ENCODE results near the gene EFEMP1. TPM values are rescaled to one million over a fixed set of nuclear protein-coding genes. Genes with fewer than 3 reads are reported as not detected.

Gene EFEMP1
- total RNA-seq, 1 experiment from 2014 or later = 0.34 TPM

DNA sequence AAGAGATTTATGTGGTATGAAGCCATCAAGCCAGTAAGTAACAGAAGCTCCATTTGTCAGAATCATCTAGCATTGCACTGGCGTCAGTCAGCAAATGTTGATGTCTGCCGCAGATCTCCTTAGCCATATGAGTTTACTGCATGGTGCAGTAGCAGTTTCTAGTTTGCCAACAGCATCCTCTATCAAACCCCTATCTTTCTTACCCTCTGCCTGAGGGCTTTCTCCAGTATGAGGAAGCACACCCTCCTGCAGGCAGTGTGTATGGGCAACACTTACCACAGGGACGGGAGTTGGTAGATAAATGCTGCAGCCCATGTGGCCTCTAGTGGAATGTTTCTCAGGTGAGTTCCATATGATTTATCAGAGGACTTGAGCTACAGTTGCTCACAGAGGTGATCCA lies 63.7 kb downstream of the EFEMP1 start:
- ATAC-seq (no peak), DNase-seq (ENCODE audit: low read depth, low spot score) (no peak)
- no peaks in the 10 kb centered on the region for H3K36me3 ChIP-seq (ENCODE audit: control insufficient read depth in 1 of 2, insufficient read depth in 2 of 2, low read length in 2 of 2)
- no peaks in the 10 kb centered on the region for H3K9me2 ChIP-seq (ENCODE audit: insufficient read depth)
- 0 out of 4 replicates have a peak, but pooled peaks cover 0 to 2% of the 10 kb centered on the region in 2 experiments for H3K4me1 ChIP-seq (ENCODE audit: control insufficient read depth in 1 of 2, insufficient read depth in 2 of 2, low read length in 2 of 2)
- no peaks in the 10 kb centered on the region for H3K27me3 ChIP-seq (ENCODE audit: insufficient read depth, low read length)
- CTCF ChIA-PET = no interaction called here
- TF ChIP-seq, protein P1, sequence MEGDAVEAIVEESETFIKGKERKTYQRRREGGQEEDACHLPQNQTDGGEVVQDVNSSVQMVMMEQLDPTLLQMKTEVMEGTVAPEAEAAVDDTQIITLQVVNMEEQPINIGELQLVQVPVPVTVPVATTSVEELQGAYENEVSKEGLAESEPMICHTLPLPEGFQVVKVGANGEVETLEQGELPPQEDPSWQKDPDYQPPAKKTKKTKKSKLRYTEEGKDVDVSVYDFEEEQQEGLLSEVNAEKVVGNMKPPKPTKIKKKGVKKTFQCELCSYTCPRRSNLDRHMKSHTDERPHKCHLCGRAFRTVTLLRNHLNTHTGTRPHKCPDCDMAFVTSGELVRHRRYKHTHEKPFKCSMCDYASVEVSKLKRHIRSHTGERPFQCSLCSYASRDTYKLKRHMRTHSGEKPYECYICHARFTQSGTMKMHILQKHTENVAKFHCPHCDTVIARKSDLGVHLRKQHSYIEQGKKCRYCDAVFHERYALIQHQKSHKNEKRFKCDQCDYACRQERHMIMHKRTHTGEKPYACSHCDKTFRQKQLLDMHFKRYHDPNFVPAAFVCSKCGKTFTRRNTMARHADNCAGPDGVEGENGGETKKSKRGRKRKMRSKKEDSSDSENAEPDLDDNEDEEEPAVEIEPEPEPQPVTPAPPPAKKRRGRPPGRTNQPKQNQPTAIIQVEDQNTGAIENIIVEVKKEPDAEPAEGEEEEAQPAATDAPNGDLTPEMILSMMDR (IDR thresholded peaks at IDR 0.05 in 2 of 3, conservative IDR thresholded peaks at IDR 0.05 in 1 of 3; ENCODE audit: borderline replicate concordance in 1 of 3, insufficient read depth in 1 of 3, low read depth in 2 of 3, low read length in 2 of 3) = no peak
- no peak for TF ChIP-seq CEBPB (IDR thresholded peaks at IDR 0.05; ENCODE audit: low read depth)
- no peak for TF ChIP-seq YY1 (IDR thresholded peaks at IDR 0.05; ENCODE audit: extremely low read depth, insufficient replicate concordance, low read depth, low read length)
- TF ChIP-seq ELF1 (IDR thresholded peaks at IDR 0.05; ENCODE audit: borderline replicate concordance, low read depth) = no peak
- no peak for TF ChIP-seq FOSL1 (IDR thresholded peaks at IDR 0.05; ENCODE audit: low read depth)
- no peak for TF ChIP-seq TCF7L2 (IDR thresholded peaks at IDR 0.05; ENCODE audit: borderline replicate concordance, extremely low read depth, insufficient read depth, insufficient read length)
- no peak for TF ChIP-seq RAD21 (IDR thresholded peaks at IDR 0.05; ENCODE audit: low read depth)
- TF ChIP-seq CBX3 (IDR thresholded peaks at IDR 0.05; ENCODE audit: low read depth) = no peak
- TF ChIP-seq SRF (IDR thresholded peaks at IDR 0.05; ENCODE audit: low read depth) = no peak
- no peak for TF ChIP-seq EGR1 (IDR thresholded peaks at IDR 0.05; ENCODE audit: low read depth)
- TF ChIP-seq JUND (IDR thresholded peaks at IDR 0.05) = no peak
- H4K20me1 ChIP-seq (ENCODE audit: insufficient read depth) = no peaks in the 10 kb centered on the region
- H3K9ac ChIP-seq (ENCODE audit: low read length) = no peak overlapping the region
- H3K79me2 ChIP-seq (ENCODE audit: insufficient read depth, low read length) = no peaks in the 10 kb centered on the region
- RAD21 ChIA-PET (ENCODE audit: low non-redundant PET in 1 of 2, low total read pairs in 2 of 2, uncharacterized antibody in 2 of 2, unreplicated experiment in 2 of 2) = no interaction called here
- H2AFZ ChIP-seq (ENCODE audit: low read depth, low read length, poor library complexity, severe bottlenecking) = no peak overlapping the region
- no peak overlapping the region for H3K27ac ChIP-seq (ENCODE audit: low read depth, low read length)
- no peak overlapping the region for H3K4me3 ChIP-seq (replicated peaks in 1 of 2; ENCODE audit: low read depth in 1 of 2, low read length in 2 of 2)
- H3K9me3 ChIP-seq (ENCODE audit: control insufficient read depth in 1 of 2, insufficient read depth in 1 of 2, low read depth in 1 of 2, low read length in 2 of 2) = no peaks in the 10 kb centered on the region
- BruUV-seq (replicated peaks) = no TSS peak
- POLR2A ChIA-PET = no interaction called here
- intact Hi-C loops (cut with micrococcal nuclease) = no loop called here
- H3K4me2 ChIP-seq (ENCODE audit: low read length) = no peak overlapping the region
